OCI-LY7 (cell line): ENCODE results near the gene DIPK1A. TPM values are rescaled to one million over a fixed set of nuclear protein-coding genes. Genes with fewer than 3 reads are reported as not detected.
A peak's percentile ranks its signal among the peaks of the same experiment; 100 is the strongest.

Experiments used
- BruUV-seq: library from RNA; stranded (reverse); fragments of 400-500 nt; replicated peaks from 2 replicates; lab custom pipeline; 2021; lab: Mats Ljungman, UMichigan
- CTCF ChIA-PET: fragments of 300-600 bp; sonication (Branson Sonifier 250); formaldehyde crosslinking; loops from one replicate; lab custom pipeline; 2022; ENCODE audit warnings: antibody characterized with exemption; ENCODE audit not compliant: unreplicated experiment; lab: Charles Lee
- POLR2A ChIA-PET: fragments of 300-600 bp; sonication (Branson Sonifier 250); formaldehyde crosslinking; loops from one replicate; lab custom pipeline; 2022; ENCODE audit warnings: antibody characterized with exemption; lab: Charles Lee
- DNase-seq: peaks from one replicate; pipeline ENCODE4 v3.0.0-alpha.2; 2015; ENCODE audit warnings: low spot score
- H2AFZ ChIP-seq: fragments of 200-600 bp; sonication (generic), shearing (Covaris generic); 2 replicates; pipeline ENCODE4 v1.6.1; 2014; ENCODE audit warnings: mild to moderate bottlenecking, antibody characterized with exemption, low read length, moderate library complexity
- H3K27ac ChIP-seq: fragments of 200-600 bp; sonication (generic); 2 replicates; pipeline ENCODE4 v1.5.1; 2014; ENCODE audit warnings: mixed run types, low read depth, mild to moderate bottlenecking, moderate library complexity, low read length, inconsistent platforms; ENCODE audit not compliant: poor library complexity, severe bottlenecking
- H3K36me3 ChIP-seq: fragments of 200-600 bp; sonication (generic); 2 replicates; pipeline ENCODE4 v1.6.1; 2014; ENCODE audit warnings: mild to moderate bottlenecking, antibody characterized with exemption, low read length, moderate library complexity, mixed read lengths; ENCODE audit not compliant: insufficient read depth
- H3K4me1 ChIP-seq: fragments of 200-600 bp; sonication (generic); 2 replicates; pipeline ENCODE4 v1.5.1; 2014; ENCODE audit warnings: mild to moderate bottlenecking, low read length; ENCODE audit not compliant: insufficient read depth, poor library complexity, severe bottlenecking
- H3K4me2 ChIP-seq: fragments of 200-600 bp; sonication (generic); 2 replicates; pipeline ENCODE4 v1.6.1; 2014; ENCODE audit warnings: mild to moderate bottlenecking, low read length
- H3K4me3 ChIP-seq: fragments of 200-600 bp; sonication (generic); 2 replicates; pipeline ENCODE4 v1.5.1; 2014; ENCODE audit warnings: mild to moderate bottlenecking, low read depth, low read length; ENCODE audit not compliant: poor library complexity, severe bottlenecking
- H3K79me2 ChIP-seq: fragments of 200-600 bp; sonication (generic); 2 replicates; pipeline ENCODE4 v1.6.1; 2016; ENCODE audit warnings: low read depth, mild to moderate bottlenecking, low read length, moderate library complexity, mixed read lengths; ENCODE audit not compliant: insufficient read depth
- H3K9me2 ChIP-seq: fragments of 200-600 bp; sonication (generic); 2 replicates; pipeline ENCODE4 v1.6.1; 2016; ENCODE audit warnings: mild to moderate bottlenecking, low read length, mixed read lengths; ENCODE audit not compliant: insufficient read depth
- H3K9me3 ChIP-seq: fragments of 200-600 bp; sonication (generic); 2 replicates; pipeline ENCODE4 v1.6.1; 2014; ENCODE audit warnings: mild to moderate bottlenecking, mixed run types, low read length, mixed read lengths
- H4K20me1 ChIP-seq: fragments of 200-600 bp; sonication (generic); 2 replicates; pipeline ENCODE4 v1.6.1; 2014; ENCODE audit warnings: mild to moderate bottlenecking, antibody characterized with exemption, low read length, moderate library complexity, mixed read lengths; ENCODE audit not compliant: insufficient read depth
- EZH2phosphoT487 ChIP-seq: fragments of 200-600 bp; sonication (generic); IDR thresholded peaks from 2 replicates; pipeline ENCODE4 v1.6.1; 2018; ENCODE audit warnings: low read depth, borderline replicate concordance, mild to moderate bottlenecking, mixed run types, antibody characterized with exemption, low read length, moderate library complexity, mixed read lengths
- intact Hi-C: fragments of 100-400 bp; cut with micrococcal nuclease; formaldehyde crosslinking; loops from one replicate; pipeline ENCODE4 v1.10.0; 2022; ENCODE audit not compliant: unreplicated experiment
- small RNA-seq: library from RNA; depleted of rRNA; stranded (forward); fragments of <200 nt; gene quantifications from one replicate; pipeline ENCODE3, GENCODE V24; 2014
- total RNA-seq, 2 experiments: library from RNA; depleted of rRNA in 1 of 2; stranded (reverse); fragments of >200 nt in 1 of 2; shearing (Covaris generic) in 1 of 2; gene quantifications; 2 replicates each; pipeline ENCODE4 v1.2.3, GENCODE V29; 2014 to 2022
- TF ChIP-seq, protein P1 (sequence below): fragments of 200-600 bp; sonication (generic); conservative IDR thresholded peaks from 2 replicates; pipeline ENCODE4 v1.5.1; 2014; ENCODE audit warnings: mild to moderate bottlenecking, antibody characterized with exemption, low read length, moderate library complexity, mixed read lengths

DIPK1A gene
- total RNA-seq, 2 experiments from 2014 or later: 13.0 to 25.4 TPM

DNA sequence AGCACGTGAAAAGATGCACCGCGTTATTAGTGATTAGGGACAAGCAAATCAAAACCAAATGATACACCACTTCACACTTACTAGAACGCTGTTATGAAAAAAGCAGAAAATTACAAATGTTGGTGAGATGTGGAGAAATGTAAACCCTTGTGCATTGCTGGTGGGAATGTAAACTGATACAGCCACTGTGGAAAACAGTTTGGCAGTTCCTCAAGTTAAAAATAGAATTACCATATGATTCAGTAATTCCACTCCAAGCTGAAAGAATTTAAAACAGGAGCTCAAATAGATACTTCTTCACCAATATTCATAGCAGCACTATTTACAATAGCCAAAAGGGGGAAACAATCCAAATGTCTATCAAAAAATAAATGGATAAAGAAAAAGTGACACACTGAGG is 166.1 kb downstream of the DIPK1A start:
- DNase-seq: no peak
- Histone ChIP-seq H3K36me3 (no peaks in the 10 kb centered on the region), H3K9me2 (no peaks in the 10 kb centered on the region), H3K4me2 (no peak overlapping the region), H3K9me3 (no peaks in the 10 kb centered on the region), H3K4me3 (no peak overlapping the region), H3K79me2 (no peaks in the 10 kb centered on the region), H3K27ac (no peak overlapping the region), H2AFZ (no peak overlapping the region), H4K20me1 (no peaks in the 10 kb centered on the region), H3K4me1 (no peaks in the 10 kb centered on the region)
- POLR2A ChIA-PET: no interaction called here
- CTCF ChIA-PET: no interaction called here
- TF ChIP-seq, protein P1, sequence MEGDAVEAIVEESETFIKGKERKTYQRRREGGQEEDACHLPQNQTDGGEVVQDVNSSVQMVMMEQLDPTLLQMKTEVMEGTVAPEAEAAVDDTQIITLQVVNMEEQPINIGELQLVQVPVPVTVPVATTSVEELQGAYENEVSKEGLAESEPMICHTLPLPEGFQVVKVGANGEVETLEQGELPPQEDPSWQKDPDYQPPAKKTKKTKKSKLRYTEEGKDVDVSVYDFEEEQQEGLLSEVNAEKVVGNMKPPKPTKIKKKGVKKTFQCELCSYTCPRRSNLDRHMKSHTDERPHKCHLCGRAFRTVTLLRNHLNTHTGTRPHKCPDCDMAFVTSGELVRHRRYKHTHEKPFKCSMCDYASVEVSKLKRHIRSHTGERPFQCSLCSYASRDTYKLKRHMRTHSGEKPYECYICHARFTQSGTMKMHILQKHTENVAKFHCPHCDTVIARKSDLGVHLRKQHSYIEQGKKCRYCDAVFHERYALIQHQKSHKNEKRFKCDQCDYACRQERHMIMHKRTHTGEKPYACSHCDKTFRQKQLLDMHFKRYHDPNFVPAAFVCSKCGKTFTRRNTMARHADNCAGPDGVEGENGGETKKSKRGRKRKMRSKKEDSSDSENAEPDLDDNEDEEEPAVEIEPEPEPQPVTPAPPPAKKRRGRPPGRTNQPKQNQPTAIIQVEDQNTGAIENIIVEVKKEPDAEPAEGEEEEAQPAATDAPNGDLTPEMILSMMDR: no peak
- no peak for TF ChIP-seq EZH2phosphoT487
- intact Hi-C loops: no loop called here
- no TSS peak for BruUV-seq

DNA sequence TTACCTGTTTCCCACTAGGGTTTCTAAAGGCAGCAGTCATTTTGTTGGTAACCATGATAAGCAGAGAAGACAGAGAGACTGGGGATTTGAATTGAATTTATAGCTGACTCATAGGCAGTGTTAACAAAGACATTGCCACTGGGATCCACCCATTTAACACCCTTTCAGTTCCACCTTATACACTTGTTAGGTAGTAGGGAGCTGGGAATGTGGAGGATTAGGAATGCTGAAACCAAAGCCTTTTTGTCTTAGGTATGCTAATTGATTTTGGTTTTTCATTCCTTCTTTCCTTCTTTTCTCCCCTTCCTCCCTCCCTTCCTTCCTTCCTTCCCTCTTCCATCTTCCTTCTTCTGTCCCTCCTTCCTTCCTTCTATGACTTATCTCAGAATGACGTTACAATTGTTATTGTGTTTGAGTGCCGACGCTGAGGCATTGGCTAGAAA is 168.9 kb downstream of the DIPK1A start:
- POLR2A ChIA-PET: interaction anchor here (0.5 to 0.7 kb wide), 4 partner anchors 43 to 311 kb away, joined by 3 to 5 read pairs (median 4); no protein-coding TSS in a partner anchor
- H3K9me2 ChIP-seq: no peaks in the 10 kb centered on the region
- H3K36me3 ChIP-seq: no peaks in the 10 kb centered on the region
- BruUV-seq: no TSS peak
- no peak overlapping the region for H3K4me2 ChIP-seq
- intact Hi-C loops: no loop called here
- TF ChIP-seq, protein P1: no peak
- no peak for TF ChIP-seq EZH2phosphoT487
- no peaks in the 10 kb centered on the region for H4K20me1 ChIP-seq
- no peak for DNase-seq
- no peak overlapping the region for H3K27ac ChIP-seq
- no peaks in the 10 kb centered on the region for H3K9me3 ChIP-seq
- no peak overlapping the region for H3K4me3 ChIP-seq
- CTCF ChIA-PET: no interaction called here
- H3K79me2 ChIP-seq: no peaks in the 10 kb centered on the region
- H3K4me1 ChIP-seq: no peaks in the 10 kb centered on the region
- no peak overlapping the region for H2AFZ ChIP-seq

Small RNA genes lying within 50 kb of the gene (small RNA-seq; reads per million reads assigned to genes)
- gene RF00432 (not detected), gene RN7SL692P (not detected), gene RNU6-210P (not detected), gene RNU6-970P (not detected), gene SNORA66 (9.6 reads per million, percentile 95 among the genes with 10 or more reads in this experiment), gene SNORD21 (not detected)

Other genes starting within 250 kb of the DIPK1A start
- 15.1 and 27.3 TPM in 2 replicates for gene EVI5, start 176.4 kb downstream of the DIPK1A start, total RNA-seq (2014; rRNA removed; shearing (Covaris generic))
- gene EVI5, start 176.4 kb downstream of the DIPK1A start, total RNA-seq (2022): 22.5 and 27.8 TPM in 2 replicates
- 1,862 and 2,614 TPM in 2 replicates for gene RPL5, start 129.4 kb downstream of the DIPK1A start, total RNA-seq (2014; rRNA removed; shearing (Covaris generic))
- gene RPL5, start 129.4 kb downstream of the DIPK1A start, total RNA-seq (2022): 1,651 and 1,677 TPM in 2 replicates
- gene MTF2, start 117.8 kb upstream of the DIPK1A start, total RNA-seq (2014; rRNA removed; shearing (Covaris generic)): 48.1 and 51.7 TPM in 2 replicates
- 112 and 120 TPM in 2 replicates for gene MTF2, start 117.8 kb upstream of the DIPK1A start, total RNA-seq (2022)
- gene TMED5, start 219.0 kb upstream of the DIPK1A start, total RNA-seq (2014; rRNA removed; shearing (Covaris generic)): 40.3 and 43.1 TPM in 2 replicates
- gene TMED5, start 219.0 kb upstream of the DIPK1A start, total RNA-seq (2022): 49.1 and 49.2 TPM in 2 replicates
- gene CCDC18, start 219.3 kb upstream of the DIPK1A start, total RNA-seq (2014; rRNA removed; shearing (Covaris generic)): 46.5 and 49.1 TPM in 2 replicates
- 59.0 and 67.9 TPM in 2 replicates for gene CCDC18, start 219.3 kb upstream of the DIPK1A start, total RNA-seq (2022)